ENCODE measurements around the gene PLXDC2. TPM values are rescaled to one million over a fixed set of nuclear protein-coding genes. Genes with fewer than 3 reads are reported as not detected.

Gene PLXDC2
- total and polyA plus RNA-seq, 4 donors = 11.8 to 99.6 (median 40.8) TPM

GRCh38 chr10:19832699-19833098 is 16.5 kb downstream of the PLXDC2 start:
- Histone ChIP-seq H3K4me1 (ENCODE audit: control insufficient read depth in 5 of 5, insufficient read depth in 5 of 5, low read length in 5 of 5) (peaks cover 0 to 61% (median 9%) of the 10 kb centered on the region in 5 donors), H3K4me3 (no peak overlapping the region), H3K9me3 (ENCODE audit: control insufficient read depth in 4 of 4, insufficient read depth in 3 of 4, low read length in 3 of 4) (no peaks in the 10 kb centered on the region), H3K9ac (ENCODE audit: insufficient read depth in 1 of 2, low read length in 2 of 2) (no peak overlapping the region), H3K36me3 (ENCODE audit: control insufficient read depth in 4 of 4, insufficient read depth in 4 of 4, low read length in 4 of 4) (peaks cover 0 to 14% (median 4%) of the 10 kb centered on the region in 4 donors), H3K27me3 (ENCODE audit: control insufficient read depth in 3 of 3, insufficient read depth in 3 of 3, low read length in 2 of 3) (no peaks in the 10 kb centered on the region), H3K27ac (ENCODE audit: low read depth in 1 of 2, low read length in 1 of 2) (peak overlapping the region in 1 of 2 donors; percentile 63)
- 33 to 35% methylated on average over 9 of the region's 9 CpGs for WGBS, 2 donors
- DNase-seq (no peak), ATAC-seq (ENCODE audit: insufficient read depth, low FRiP score) (no peak)
- TF ChIP-seq CTCF (IDR thresholded peaks at IDR 0.05; ENCODE audit: control extremely low read depth, extremely low read depth) = no peak

- H3K27ac ChIP-seq (ENCODE audit: low read depth in 1 of 2, low read length in 1 of 2) = no peak overlapping the region
- H3K36me3 ChIP-seq (ENCODE audit: control insufficient read depth in 4 of 4, insufficient read depth in 4 of 4, low read length in 4 of 4) = peaks cover 0 to 14% (median 4%) of the 10 kb centered on the region in 4 donors
- H3K9me3 ChIP-seq (ENCODE audit: control insufficient read depth in 4 of 4, insufficient read depth in 3 of 4, low read length in 3 of 4) = no peaks in the 10 kb centered on the region
- ATAC-seq (ENCODE audit: insufficient read depth, low FRiP score) = no peak
- WGBS, 2 donors = 76 to 79% methylated on average over 8 of the region's 8 CpGs
- no peaks in the 10 kb centered on the region for H3K27me3 ChIP-seq (ENCODE audit: control insufficient read depth in 3 of 3, insufficient read depth in 3 of 3, low read length in 2 of 3)
- no peak for DNase-seq
- no peak overlapping the region for H3K9ac ChIP-seq (ENCODE audit: insufficient read depth in 1 of 2, low read length in 2 of 2)
- H3K4me1 ChIP-seq (ENCODE audit: control insufficient read depth in 5 of 5, insufficient read depth in 5 of 5, low read length in 5 of 5) = peaks cover 0 to 55% (median 5%) of the 10 kb centered on the region in 5 donors
- TF ChIP-seq CTCF (IDR thresholded peaks at IDR 0.05; ENCODE audit: control extremely low read depth, extremely low read depth) = no peak
- H3K4me3 ChIP-seq = no peak overlapping the region
These were observed 17.1 kb downstream of the PLXDC2 start for GRCh38 chr10:19833170-19833824.

GRCh38 chr10:19835952-19836351 is 19.7 kb downstream of the PLXDC2 start:
- no peak overlapping the region for H3K9ac ChIP-seq (ENCODE audit: insufficient read depth in 1 of 2, low read length in 2 of 2)
- H3K9me3 ChIP-seq (ENCODE audit: control insufficient read depth in 4 of 4, insufficient read depth in 3 of 4, low read length in 3 of 4) = no peaks in the 10 kb centered on the region
- H3K36me3 ChIP-seq (ENCODE audit: control insufficient read depth in 4 of 4, insufficient read depth in 4 of 4, low read length in 4 of 4) = peaks cover 0 to 14% (median 3%) of the 10 kb centered on the region in 4 donors
- H3K4me3 ChIP-seq = no peak overlapping the region
- peaks cover 0 to 47% (median 5%) of the 10 kb centered on the region in 5 donors for H3K4me1 ChIP-seq (ENCODE audit: control insufficient read depth in 5 of 5, insufficient read depth in 5 of 5, low read length in 5 of 5)
- WGBS, 2 donors = 86 to 96% methylated on average over 2 of the region's 2 CpGs
- DNase-seq (no peak), ATAC-seq (ENCODE audit: insufficient read depth, low FRiP score) (no peak)
- H3K27ac ChIP-seq (ENCODE audit: low read depth in 1 of 2, low read length in 1 of 2) = no peak overlapping the region
- H3K27me3 ChIP-seq (ENCODE audit: control insufficient read depth in 3 of 3, insufficient read depth in 3 of 3, low read length in 2 of 3) = no peaks in the 10 kb centered on the region
- no peak for TF ChIP-seq CTCF (IDR thresholded peaks at IDR 0.05; ENCODE audit: control extremely low read depth, extremely low read depth)

Measured in lung (tissue), 12 donors.